Measurements from ENCODE around the gene NTN1. TPM values are rescaled to one million over a fixed set of nuclear protein-coding genes. Genes with fewer than 3 reads are reported as not detected.

Gene NTN1
- total and polyA plus RNA-seq, 7 donors, result 0.38 to 2.1 (median 0.85) TPM

DNA sequence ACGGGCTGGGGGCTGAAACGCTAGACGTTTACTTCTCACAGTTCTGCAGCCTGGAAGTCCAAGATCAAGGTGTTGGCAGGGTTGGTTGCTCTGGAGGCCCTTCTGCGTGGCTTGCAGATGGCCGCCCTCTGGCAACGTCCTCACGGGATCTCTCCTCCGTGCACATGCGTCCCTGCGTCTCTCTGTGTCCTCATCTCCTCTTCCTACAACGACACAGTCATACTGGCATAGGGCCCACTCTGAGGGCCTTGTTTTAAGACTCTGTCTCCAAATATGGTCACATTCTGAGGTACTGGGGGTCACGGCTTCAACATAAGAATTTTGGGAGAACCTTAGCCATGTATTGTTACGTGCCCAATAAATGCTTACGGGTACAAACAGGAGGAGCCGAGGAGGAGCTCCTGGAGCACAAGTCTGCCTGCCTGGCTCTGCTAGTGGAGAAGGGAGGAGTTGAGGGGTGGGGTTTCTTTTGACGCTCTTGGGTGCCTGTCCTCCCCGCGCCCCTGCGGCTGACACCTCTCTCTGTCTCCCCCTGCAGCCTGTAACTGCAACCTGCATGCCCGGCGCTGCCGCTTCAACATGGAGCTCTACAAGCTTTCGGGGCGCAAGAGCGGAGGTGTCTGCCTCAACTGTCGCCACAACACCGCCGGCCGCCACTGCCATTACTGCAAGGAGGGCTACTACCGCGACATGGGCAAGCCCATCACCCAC lies 141.1 kb downstream of the NTN1 start:
- TF ChIP-seq, protein P1, sequence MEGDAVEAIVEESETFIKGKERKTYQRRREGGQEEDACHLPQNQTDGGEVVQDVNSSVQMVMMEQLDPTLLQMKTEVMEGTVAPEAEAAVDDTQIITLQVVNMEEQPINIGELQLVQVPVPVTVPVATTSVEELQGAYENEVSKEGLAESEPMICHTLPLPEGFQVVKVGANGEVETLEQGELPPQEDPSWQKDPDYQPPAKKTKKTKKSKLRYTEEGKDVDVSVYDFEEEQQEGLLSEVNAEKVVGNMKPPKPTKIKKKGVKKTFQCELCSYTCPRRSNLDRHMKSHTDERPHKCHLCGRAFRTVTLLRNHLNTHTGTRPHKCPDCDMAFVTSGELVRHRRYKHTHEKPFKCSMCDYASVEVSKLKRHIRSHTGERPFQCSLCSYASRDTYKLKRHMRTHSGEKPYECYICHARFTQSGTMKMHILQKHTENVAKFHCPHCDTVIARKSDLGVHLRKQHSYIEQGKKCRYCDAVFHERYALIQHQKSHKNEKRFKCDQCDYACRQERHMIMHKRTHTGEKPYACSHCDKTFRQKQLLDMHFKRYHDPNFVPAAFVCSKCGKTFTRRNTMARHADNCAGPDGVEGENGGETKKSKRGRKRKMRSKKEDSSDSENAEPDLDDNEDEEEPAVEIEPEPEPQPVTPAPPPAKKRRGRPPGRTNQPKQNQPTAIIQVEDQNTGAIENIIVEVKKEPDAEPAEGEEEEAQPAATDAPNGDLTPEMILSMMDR (IDR thresholded peaks at IDR 0.05), result no peak
- Histone ChIP-seq H3K4me3 (no peak overlapping the region), H3K27ac (peak overlapping the region; percentile 30), H3K27me3 (ENCODE audit: insufficient read depth in 3 of 3, low read length in 2 of 3) (peaks cover 0 to 3% (median 0%) of the 10 kb centered on the region in 3 donors), H3K4me1 (no peaks in the 10 kb centered on the region), H3K9me3 (no peaks in the 10 kb centered on the region), H3K36me3 (ENCODE audit: insufficient read depth in 1 of 2, low read depth in 1 of 2) (no peaks in the 10 kb centered on the region)
- intact Hi-C loops (cut with DNase I), result no loop called here
- DNase-seq (no peak), ATAC-seq (no peak)
- whole genome bisulfite sequencing, 3 donors, result 86 to 90% (median 87%) methylated on average over 31 of the region's 31 CpGs

DNA sequence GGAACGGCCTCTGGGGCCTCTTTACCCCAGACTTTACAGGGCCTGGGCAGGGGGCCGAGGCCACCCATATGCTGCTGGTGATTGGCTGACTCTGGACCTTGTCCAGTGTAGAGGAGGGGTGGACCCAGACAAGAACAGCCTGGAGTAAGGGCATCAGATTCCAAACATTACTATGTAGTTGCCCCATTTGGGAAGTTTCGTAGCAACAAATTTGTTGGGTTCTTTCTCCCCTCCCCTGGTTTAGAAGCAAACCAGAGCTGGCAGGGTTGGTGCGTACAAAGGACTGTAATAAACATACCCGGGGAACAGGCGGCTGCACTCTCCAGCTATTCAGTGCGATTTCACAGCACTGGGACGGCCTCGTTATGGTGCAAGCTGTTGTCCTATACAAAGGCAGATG lies 145.5 kb downstream of the NTN1 start:
- intact Hi-C loops (cut with DNase I), result no loop called here
- Histone ChIP-seq H3K36me3 (ENCODE audit: insufficient read depth in 1 of 2, low read depth in 1 of 2) (no peaks in the 10 kb centered on the region), H3K27me3 (ENCODE audit: insufficient read depth in 3 of 3, low read length in 2 of 3) (peaks cover 0 to 3% (median 0%) of the 10 kb centered on the region in 3 donors), H3K4me3 (no peak overlapping the region), H3K9me3 (no peaks in the 10 kb centered on the region), H3K4me1 (no peaks in the 10 kb centered on the region), H3K27ac (no peak overlapping the region)
- ATAC-seq, result no peak
- TF ChIP-seq, protein P1 (IDR thresholded peaks at IDR 0.05), result no peak
- DNase-seq, result no peak
- 86 to 89% (median 86%) methylated on average over 9 of the region's 9 CpGs for WGBS, 3 donors

DNA sequence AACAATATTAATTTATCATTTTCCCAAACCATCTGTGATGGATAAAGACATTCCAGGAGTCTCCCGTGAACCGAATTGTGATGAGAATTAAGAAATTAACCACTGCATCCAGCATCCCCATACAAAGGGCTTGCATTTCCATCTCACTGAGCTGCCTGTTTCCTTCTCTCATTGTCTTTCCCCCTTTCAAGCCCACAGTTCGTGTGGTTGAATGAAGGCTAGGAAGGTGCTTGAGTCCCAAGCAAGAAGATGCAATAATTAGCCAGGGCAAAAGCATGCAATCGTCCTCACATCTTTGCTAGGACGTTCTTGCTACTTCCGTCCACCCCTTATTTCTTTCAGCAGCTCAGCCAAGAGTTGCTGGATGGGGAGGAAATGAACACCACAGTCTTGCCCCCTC lies 146.1 kb downstream of the NTN1 start:
- no peaks in the 10 kb centered on the region for H3K4me1 ChIP-seq
- H3K9me3 ChIP-seq, result no peaks in the 10 kb centered on the region
- ATAC-seq, result no peak
- H3K27me3 ChIP-seq (ENCODE audit: insufficient read depth in 3 of 3, low read length in 2 of 3), result peaks cover 0 to 3% (median 0%) of the 10 kb centered on the region in 3 donors
- intact Hi-C loops (cut with DNase I), result no loop called here
- no peaks in the 10 kb centered on the region for H3K36me3 ChIP-seq (ENCODE audit: insufficient read depth in 1 of 2, low read depth in 1 of 2)
- TF ChIP-seq, protein P1 (IDR thresholded peaks at IDR 0.05), result no peak
- DNase-seq, result no peak
- no peak overlapping the region for H3K4me3 ChIP-seq
- no peak overlapping the region for H3K27ac ChIP-seq
- 77 to 84% (median 80%) methylated on average over 6 of the region's 6 CpGs for WGBS, 3 donors

GRCh38 chr17:9169116-9169515 lies 147.8 kb downstream of the NTN1 start:
- 65 to 79% (median 75%) methylated on average over 3 of the region's 3 CpGs for WGBS, 3 donors
- H3K27me3 ChIP-seq (ENCODE audit: insufficient read depth in 3 of 3, low read length in 2 of 3), result peaks cover 0 to 3% (median 0%) of the 10 kb centered on the region in 3 donors

More at GRCh38 chr17:9169116-9169515, 147.8 kb downstream of the NTN1 start:
- Histone ChIP-seq H3K36me3 (ENCODE audit: insufficient read depth in 1 of 2, low read depth in 1 of 2) (no peaks in the 10 kb centered on the region), H3K4me3 (no peak overlapping the region), H3K4me1 (no peaks in the 10 kb centered on the region), H3K9me3 (no peaks in the 10 kb centered on the region), H3K27ac (no peak overlapping the region)
- intact Hi-C loops (cut with DNase I), result no loop called here
- ATAC-seq, result no peak
- TF ChIP-seq, protein P1 (IDR thresholded peaks at IDR 0.05), result no peak
- DNase-seq, result no peak
